HG02763 (cell line): Measurements from ENCODE around the gene RPL3.

Experiments used
- ATAC-seq: cut with Tn5 transposase; IDR thresholded peaks from one replicate; pipeline ENCODE4 v1.9.1; 2021; ENCODE audit warnings: mild to moderate bottlenecking, moderate library complexity; ENCODE audit not compliant: unreplicated experiment

Gene RPL3

DNA sequence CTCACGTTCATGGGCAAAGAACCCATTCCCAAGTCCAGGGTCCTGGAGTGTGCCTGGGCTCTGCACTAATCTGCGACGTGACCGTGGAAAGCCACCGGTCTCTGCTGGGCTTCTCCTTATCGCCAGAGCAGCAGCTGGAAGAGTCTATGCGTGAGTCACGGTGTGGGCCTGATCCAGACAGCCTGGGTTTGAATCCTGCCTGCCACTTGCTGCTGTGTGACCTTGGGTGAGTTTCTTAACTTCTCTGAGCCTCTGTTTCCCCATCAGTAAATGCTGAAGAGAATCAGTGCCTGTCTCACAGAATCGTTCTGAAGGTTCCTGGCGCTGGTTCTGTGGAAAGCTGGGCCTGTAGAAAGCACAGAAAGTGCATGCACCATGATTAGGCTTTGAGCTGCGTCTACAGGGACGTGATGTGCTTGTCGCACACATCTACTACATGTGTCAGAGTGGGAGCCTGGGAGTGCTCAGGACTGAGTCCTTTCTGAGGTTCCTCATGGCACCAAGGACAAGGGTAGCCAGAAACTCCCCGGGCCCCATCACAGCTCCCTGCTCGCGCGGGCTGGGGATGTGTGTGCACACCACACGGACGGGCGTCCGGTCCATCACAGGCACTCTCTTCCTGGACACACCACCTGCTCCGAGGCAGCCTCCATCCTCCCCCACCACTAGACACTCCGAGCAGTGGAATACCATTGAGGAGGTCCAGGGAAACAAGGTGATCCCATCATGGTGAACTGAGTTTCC lies 54.1 kb downstream of the RPL3 start:
- ATAC-seq, result no peak

DNA sequence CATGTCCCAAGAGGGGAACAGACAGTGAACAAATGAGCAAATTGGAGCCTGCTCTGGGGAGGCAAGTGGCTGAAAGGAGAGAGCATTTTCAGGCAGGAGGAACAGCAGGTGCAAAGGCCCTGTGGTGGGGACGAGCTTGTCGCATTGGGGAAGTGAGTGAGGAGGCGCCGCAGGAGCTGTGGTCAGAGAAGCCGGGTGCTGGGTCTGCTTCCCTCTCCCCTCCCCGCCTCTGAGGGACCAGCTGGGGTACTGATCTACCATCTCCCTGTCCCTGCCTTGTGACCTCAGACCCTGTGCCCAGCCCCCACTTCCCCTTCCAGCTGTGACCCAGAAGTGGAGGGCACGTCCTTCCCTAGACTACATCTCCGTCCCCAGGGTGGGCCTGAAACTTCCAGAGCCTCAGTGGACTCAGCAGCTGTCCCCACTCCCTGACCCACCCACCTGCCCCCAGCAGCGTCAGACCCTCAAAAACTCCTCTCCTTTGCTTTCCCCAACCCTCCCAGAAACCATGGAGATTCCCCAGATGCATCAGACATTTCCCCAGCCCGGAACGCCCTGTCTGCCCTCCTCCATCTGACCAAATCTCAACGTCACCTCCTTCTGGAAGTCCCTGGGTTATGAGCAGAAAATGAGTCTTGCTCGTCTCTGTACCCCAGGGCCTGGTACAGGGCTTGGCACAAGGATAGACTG lies 54.9 kb downstream of the RPL3 start:
- no peak for ATAC-seq

DNA sequence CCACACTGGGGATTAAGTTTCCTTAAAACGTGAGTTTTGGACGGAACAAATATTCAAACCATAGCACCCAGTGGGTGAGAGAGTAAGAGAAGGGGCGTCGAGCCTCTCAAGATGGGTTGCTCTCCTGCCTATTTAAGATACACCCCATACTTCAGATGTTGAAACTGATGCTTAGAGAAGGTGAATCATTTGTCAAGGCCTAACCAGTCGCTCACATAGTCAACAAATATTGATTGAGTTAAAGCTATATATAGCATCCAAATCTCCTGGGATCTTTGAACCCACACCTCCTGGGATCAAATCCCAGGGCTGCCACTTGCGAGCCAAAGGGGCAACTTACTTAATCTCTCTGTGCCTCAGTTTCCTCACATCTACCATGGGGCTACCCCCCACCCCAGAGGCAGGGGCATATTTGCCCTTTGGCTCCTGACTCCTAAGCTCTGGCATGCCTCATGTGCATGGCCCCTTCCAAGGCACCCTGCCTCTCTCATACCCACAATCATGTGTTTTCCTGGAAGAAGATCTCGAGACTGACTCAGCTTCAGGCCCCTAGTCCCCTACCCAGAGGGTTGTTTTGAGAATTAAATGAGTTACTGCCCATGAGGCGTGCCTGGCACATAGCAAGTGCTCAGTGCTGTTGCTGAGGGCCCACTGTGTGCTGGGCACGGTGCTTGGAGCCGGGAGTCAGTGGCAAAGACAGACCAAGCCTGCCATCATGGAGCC lies 55.6 kb downstream of the RPL3 start:
- ATAC-seq, result no peak
